Measurements from ENCODE around the gene PGF. TPM values are rescaled to one million over a fixed set of nuclear protein-coding genes. Genes with fewer than 3 reads are reported as not detected.

The PGF gene
- polyA plus RNA-seq, 2 donors: 2.4 to 2.5 TPM

DNA sequence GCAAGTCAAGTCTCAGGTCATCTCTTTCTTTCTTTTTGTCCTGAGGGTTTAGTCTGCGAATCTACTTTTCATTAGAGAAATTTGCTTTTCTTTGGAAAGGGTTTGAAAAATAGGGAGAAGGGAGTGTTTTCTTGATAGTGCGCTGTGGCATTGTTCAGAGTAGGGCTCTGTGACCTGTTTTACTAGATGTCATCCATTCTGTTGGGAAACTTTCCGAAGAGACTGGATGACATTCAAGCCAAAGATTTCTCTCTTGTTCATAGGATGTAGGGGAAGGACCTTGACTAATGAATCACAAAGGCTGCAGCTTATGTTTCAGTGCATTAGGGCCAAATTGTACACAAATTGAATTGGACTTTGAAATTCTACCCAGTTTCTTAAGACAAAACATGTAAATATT, 59.0 kb downstream of the PGF start:
- no peaks in the 10 kb centered on the region for H3K27me3 ChIP-seq (ENCODE audit: control insufficient read depth in 1 of 2, insufficient read depth in 2 of 2, low read length in 2 of 2)
- peaks cover 49 to 53% of the 10 kb centered on the region in 2 donors for H3K36me3 ChIP-seq (ENCODE audit: control insufficient read depth in 2 of 2, insufficient read depth in 2 of 2, low read length in 1 of 2)
- WGBS, 2 donors: 91 to 94% methylated on average over 3 of the region's 3 CpGs

DNA sequence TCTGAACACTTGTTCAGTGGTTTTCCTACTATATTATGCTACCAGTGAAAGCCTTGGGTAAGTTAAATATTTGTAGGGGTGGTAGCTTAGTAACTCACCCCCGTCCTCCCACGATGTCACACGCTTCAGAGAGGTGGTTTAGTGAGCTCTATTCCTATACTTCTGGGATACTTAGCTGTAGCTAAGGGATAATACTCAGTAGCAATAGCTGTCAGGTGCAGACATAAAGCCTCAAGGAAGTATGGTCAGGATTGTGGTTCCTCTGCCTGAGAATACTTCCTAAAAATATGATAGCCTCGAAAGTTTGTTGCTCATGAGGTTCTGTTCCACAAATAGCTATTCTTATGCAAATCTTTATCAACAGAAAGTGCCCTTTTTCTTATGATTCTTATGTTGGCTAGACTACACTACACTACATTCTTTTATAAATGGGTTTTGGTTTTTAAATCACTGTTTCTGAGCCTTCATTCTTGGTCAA, 61.7 kb downstream of the PGF start:
- no peaks in the 10 kb centered on the region for H3K9me3 ChIP-seq (ENCODE audit: control insufficient read depth in 2 of 2, insufficient read depth in 1 of 2, low read depth in 1 of 2, low read length in 1 of 2)
- no peaks in the 10 kb centered on the region for H3K4me1 ChIP-seq (ENCODE audit: control insufficient read depth in 2 of 2, insufficient read depth in 2 of 2, low read length in 1 of 2)
- H3K36me3 ChIP-seq (ENCODE audit: control insufficient read depth in 2 of 2, insufficient read depth in 2 of 2, low read length in 1 of 2): peaks cover 34 to 37% of the 10 kb centered on the region in 2 donors
- H3K27me3 ChIP-seq (ENCODE audit: control insufficient read depth in 1 of 2, insufficient read depth in 2 of 2, low read length in 2 of 2): no peaks in the 10 kb centered on the region
- no peak overlapping the region for H3K27ac ChIP-seq (ENCODE audit: low read depth in 2 of 2, low read length in 1 of 2)
- no peak overlapping the region for H3K4me3 ChIP-seq (ENCODE audit: low read depth in 1 of 2, low read length in 2 of 2)
- 83 to 88% methylated on average over 4 of the region's 4 CpGs for WGBS, 2 donors

More for the DNA sequence above, 59.0 kb downstream of the PGF start:
- no peaks in the 10 kb centered on the region for H3K9me3 ChIP-seq (ENCODE audit: control insufficient read depth in 2 of 2, insufficient read depth in 1 of 2, low read depth in 1 of 2, low read length in 1 of 2)
- no peak overlapping the region for H3K4me3 ChIP-seq (ENCODE audit: low read depth in 1 of 2, low read length in 2 of 2)
- no peak overlapping the region for H3K27ac ChIP-seq (ENCODE audit: low read depth in 2 of 2, low read length in 1 of 2)
- H3K4me1 ChIP-seq (ENCODE audit: control insufficient read depth in 2 of 2, insufficient read depth in 2 of 2, low read length in 1 of 2): no peaks in the 10 kb centered on the region

DNA sequence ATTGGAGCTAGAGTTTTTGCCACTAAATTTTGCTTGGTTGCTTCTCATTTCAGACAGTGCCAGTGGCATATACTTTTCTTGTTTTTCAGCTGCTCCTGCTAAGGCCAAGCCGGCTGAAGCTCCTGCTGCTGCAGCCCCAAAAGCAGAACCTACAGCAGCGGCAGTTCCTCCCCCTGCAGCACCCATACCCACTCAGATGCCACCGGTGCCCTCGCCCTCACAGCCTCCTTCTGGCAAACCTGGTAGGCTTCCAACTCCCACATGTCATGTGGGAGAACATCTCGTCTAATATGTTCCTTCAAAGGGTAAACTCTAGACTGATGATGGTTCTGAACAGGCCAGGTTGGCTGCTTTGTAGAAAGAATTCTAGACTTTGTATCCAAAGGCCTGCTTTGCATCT, 62.7 kb downstream of the PGF start:
- Histone ChIP-seq H3K4me1 (ENCODE audit: control insufficient read depth in 2 of 2, insufficient read depth in 2 of 2, low read length in 1 of 2) (no peaks in the 10 kb centered on the region), H3K27me3 (ENCODE audit: control insufficient read depth in 1 of 2, insufficient read depth in 2 of 2, low read length in 2 of 2) (no peaks in the 10 kb centered on the region), H3K9me3 (ENCODE audit: control insufficient read depth in 2 of 2, insufficient read depth in 1 of 2, low read depth in 1 of 2, low read length in 1 of 2) (no peaks in the 10 kb centered on the region), H3K4me3 (ENCODE audit: low read depth in 1 of 2, low read length in 2 of 2) (no peak overlapping the region), H3K27ac (ENCODE audit: low read depth in 2 of 2, low read length in 1 of 2) (no peak overlapping the region), H3K36me3 (ENCODE audit: control insufficient read depth in 2 of 2, insufficient read depth in 2 of 2, low read length in 1 of 2) (peaks cover 28 to 35% of the 10 kb centered on the region in 2 donors)
- WGBS, 2 donors: 80% methylated on average over 5 of the region's 5 CpGs

DNA sequence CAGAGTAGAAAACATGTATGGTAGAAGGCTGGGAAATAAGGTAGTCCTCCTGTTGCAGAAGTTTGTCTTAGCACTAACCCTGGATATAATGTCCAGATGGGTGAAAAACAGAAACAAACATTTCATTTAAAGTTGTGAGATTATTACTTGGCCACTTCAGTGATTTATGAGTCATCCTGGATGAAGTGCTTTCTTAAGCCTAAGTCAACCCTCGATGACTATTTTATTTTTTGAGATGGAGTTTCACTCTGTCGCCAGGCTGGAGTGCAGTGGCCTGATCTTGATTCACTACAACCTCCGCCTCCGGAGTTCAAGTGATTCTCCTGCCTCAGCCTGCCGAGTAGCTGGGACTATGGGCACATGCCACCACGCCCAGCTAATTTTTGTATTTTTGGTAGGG, 63.5 kb downstream of the PGF start:
- no peak overlapping the region for H3K4me3 ChIP-seq (ENCODE audit: low read depth in 1 of 2, low read length in 2 of 2)
- peak overlapping the region in 1 of 2 donors; percentile 4 for H3K27ac ChIP-seq (ENCODE audit: low read depth in 2 of 2, low read length in 1 of 2)
- 56 to 77% methylated on average over 6 of the region's 6 CpGs for WGBS, 2 donors
- peaks cover 22 to 34% of the 10 kb centered on the region in 2 donors for H3K36me3 ChIP-seq (ENCODE audit: control insufficient read depth in 2 of 2, insufficient read depth in 2 of 2, low read length in 1 of 2)
- no peaks in the 10 kb centered on the region for H3K27me3 ChIP-seq (ENCODE audit: control insufficient read depth in 1 of 2, insufficient read depth in 2 of 2, low read length in 2 of 2)
- H3K4me1 ChIP-seq (ENCODE audit: control insufficient read depth in 2 of 2, insufficient read depth in 2 of 2, low read length in 1 of 2): no peaks in the 10 kb centered on the region
- H3K9me3 ChIP-seq (ENCODE audit: control insufficient read depth in 2 of 2, insufficient read depth in 1 of 2, low read depth in 1 of 2, low read length in 1 of 2): no peaks in the 10 kb centered on the region

Other genes with a start within 250 kb of the PGF start
- 1 to 10 TPM; 8.0 to 9.3 TPM for gene AREL1, start 242.5 kb downstream of the PGF start, polyA plus RNA-seq
- 10 to 100 TPM in 1 of 2 donors, 1 to 10 TPM in 1; 4.4 to 19.8 TPM for gene FCF1, start 242.5 kb downstream of the PGF start, polyA plus RNA-seq
- gene YLPM1, start 192.3 kb downstream of the PGF start, polyA plus RNA-seq: 10 to 100 TPM; 10.4 to 13.0 TPM
- not detected for gene PROX2, start 79.5 kb downstream of the PGF start, polyA plus RNA-seq
- gene DLST, start 73.7 kb downstream of the PGF start, polyA plus RNA-seq: 10 to 100 TPM; 31.0 to 56.5 TPM
- 1 to 10 TPM; 2.8 to 3.0 TPM for gene RPS6KL1, start 32.3 kb downstream of the PGF start, polyA plus RNA-seq
- gene EIF2B2, start 47.3 kb upstream of the PGF start, polyA plus RNA-seq: 10 to 100 TPM; 13.3 to 42.9 TPM
- gene MLH3, start 95.9 kb upstream of the PGF start, polyA plus RNA-seq: 1 to 10 TPM; 8.0 to 9.0 TPM
- gene ACYP1, start 108.4 kb upstream of the PGF start, polyA plus RNA-seq: 10 to 100 TPM; 12.0 to 24.1 TPM
- 1 to 10 TPM in 1 of 2 donors, under 1 TPM in 1; 0.88 to 3.3 TPM for gene ZC2HC1C, start 114.0 kb upstream of the PGF start, polyA plus RNA-seq
- gene NEK9, start 171.5 kb upstream of the PGF start, polyA plus RNA-seq: 10 to 100 TPM; 18.6 to 27.8 TPM
- 100 to 1,000 TPM in 1 of 2 donors, 10 to 100 TPM in 1; 74.8 to 225 TPM for gene TMED10, start 221.0 kb upstream of the PGF start, polyA plus RNA-seq